HG03064 (cell line): ENCODE measurements around the gene PYM1.

Experiments used
- ATAC-seq: cut with Tn5 transposase; IDR thresholded peaks from one replicate; pipeline ENCODE4 v1.9.1; 2021; ENCODE audit warnings: low read depth; ENCODE audit not compliant: unreplicated experiment

PYM1 gene

DNA sequence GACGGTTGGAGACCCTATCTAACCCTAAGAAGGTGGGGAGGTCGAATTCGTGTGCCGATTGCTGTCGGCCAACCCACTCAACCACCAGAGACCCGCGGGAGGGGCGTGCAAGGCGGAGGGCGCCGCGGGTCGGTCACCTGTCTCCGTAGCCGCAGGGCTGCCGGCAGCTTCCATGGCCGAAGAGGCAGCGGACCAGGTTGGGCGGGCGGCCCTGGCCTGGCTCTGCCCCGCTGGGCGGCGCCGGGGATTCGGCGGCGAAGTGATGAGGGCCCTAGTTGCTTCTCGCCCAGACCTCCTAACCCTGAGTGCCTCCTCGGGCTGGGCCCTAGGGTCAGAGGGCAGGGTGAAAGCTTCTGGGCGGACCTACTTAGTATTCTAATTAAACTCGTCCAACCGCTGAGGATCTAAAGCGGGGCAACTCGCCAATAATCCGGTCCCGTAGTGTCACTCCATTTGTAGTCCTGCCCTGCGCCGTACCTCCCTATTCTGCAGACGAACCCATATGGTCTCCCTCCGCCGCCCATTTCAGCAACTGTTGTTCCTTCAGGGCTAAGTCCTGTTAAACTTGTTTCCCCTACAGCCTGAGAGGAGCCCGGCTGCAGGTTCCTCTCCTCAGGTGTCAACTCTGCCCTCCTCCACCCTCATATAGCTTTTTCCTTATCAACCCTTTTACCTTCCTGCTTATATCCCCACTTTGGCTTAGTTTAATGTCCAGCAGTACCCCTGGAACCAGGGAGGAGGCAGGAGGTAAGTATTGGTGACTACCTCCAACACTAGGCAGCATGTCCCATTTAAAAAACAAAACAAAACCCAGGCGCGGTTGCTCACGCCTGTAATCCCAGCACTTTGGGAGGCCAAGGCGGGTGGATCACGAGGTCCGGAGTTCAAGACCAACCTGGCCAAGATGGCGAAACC is at the start of gene PYM1:
Gene PYM1 (minus strand): TSS at position 307 of the 915 bp plus-strand sequence. CDS start 133 bp downstream, at position 174.
- no peak for ATAC-seq

- peak; percentile 11 for ATAC-seq
Observed at GRCh38 chr12:55974308-55974730, 46.6 kb upstream of the PYM1 start.

GRCh38 chr12:55973599-55974307 is 46.1 kb upstream of the PYM1 start, which contains the start of gene RAB5B:
Gene RAB5B, plus strand, starts transcription at chr12:55974078. Its CDS starts 12,883 bp downstream, at chr12:55986961.
- ATAC-seq: peak; percentile 96

GRCh38 chr12:55972911-55973598 is 45.4 kb upstream of the PYM1 start:
- no peak for ATAC-seq

GRCh38 chr12:55972456-55972855 is 44.8 kb upstream of the PYM1 start:
- ATAC-seq: no peak

- ATAC-seq: no peak
Observed at GRCh38 chr12:55972042-55972441, 44.3 kb upstream of the PYM1 start.

- ATAC-seq: no peak
Observed at GRCh38 chr12:55970775-55971174, 43.1 kb upstream of the PYM1 start.

DNA sequence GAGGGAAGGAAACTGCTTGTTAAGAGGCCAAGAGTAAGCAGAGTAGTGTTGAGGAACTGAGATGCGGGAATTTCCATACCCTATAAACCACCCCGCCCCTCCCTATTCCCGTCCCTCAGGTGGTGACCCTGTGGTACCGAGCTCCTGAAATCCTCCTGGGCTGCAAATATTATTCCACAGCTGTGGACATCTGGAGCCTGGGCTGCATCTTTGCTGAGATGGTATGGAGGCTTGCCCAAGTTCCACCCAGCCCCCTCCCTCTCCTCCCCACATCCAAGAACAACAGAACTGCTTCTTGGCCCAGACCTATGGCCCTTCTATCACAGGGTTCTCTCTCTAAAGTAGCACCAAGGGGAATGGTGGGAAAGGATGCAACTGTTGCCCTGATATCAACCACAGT is 41.7 kb upstream of the PYM1 start:
- no peak for ATAC-seq

- peak; percentile 90 for ATAC-seq
Observed at GRCh38 chr12:55966408-55967281, 39.0 kb upstream of the PYM1 start, which contains the start of gene CDK2. Gene CDK2, plus strand, starts transcription at chr12:55966830. Its CDS starts 179 bp downstream, at chr12:55967009.

- ATAC-seq: no peak
Observed at GRCh38 chr12:55965941-55966407, 38.3 kb upstream of the PYM1 start, which contains the start of gene PMEL. Gene PMEL, minus strand, starts transcription at chr12:55966042. Its CDS starts 31 bp downstream, at chr12:55966011.

GRCh38 chr12:55965240-55965639 is 37.5 kb upstream of the PYM1 start:
- no peak for ATAC-seq

DNA sequence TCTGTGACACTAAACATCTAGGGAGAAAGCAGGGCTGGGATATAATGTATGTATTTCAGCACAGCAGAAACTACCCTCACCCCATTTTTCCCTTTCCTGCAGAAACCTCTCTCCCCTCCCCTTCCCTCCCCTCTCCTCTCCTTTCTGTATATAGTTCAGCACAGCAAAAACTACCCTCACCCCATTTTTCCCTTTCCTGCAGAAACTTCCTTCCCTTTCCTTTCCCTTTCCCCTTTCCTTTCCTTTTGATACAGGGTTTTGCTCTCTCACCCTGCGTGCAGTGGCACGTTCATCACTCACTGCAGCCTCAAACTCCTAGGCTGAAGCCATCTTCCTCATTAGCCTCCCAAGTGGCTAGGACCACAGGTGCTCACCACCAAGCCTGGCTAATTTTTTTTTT is 36.1 kb upstream of the PYM1 start:
- no peak for ATAC-seq

DNA sequence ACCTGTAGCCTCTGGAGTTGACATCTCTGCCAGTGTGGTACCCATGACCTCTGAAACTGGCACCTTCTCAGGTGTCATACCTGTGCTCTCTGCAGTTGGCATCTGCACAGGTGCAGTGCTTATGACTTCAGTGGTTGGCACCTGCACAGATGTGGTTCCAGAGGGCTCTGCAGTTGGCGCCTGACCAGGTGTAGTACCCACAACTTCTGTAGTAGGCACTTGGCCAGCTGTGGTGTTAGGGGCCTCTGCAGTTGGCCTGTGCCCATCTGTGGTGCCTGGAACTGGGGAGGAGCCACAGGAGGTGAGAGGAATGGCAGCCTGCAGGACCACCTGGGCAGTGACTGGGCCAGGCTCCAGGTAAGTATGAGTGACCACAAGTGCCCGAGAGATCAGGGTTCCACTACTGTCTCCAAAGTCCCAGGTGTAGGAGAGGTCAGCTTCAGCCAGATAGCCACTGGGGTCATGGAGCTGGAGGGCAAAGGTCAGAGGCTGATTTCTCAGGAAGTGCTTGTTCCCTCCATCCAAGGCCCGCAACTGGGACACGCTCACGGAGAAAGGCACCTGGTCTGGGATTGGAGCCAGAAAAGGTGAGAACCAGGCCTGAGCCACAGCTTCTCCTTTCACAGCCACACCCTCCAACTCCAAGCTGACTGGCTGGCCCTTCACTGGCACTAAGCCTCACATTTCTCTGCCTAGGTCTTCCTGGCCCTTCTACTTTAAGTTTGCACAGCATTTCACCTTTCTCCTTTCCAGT is 29.6 kb upstream of the PYM1 start:
- ATAC-seq: no peak

GRCh38 chr12:55955800-55956508 is 28.3 kb upstream of the PYM1 start:
- ATAC-seq: no peak

DNA sequence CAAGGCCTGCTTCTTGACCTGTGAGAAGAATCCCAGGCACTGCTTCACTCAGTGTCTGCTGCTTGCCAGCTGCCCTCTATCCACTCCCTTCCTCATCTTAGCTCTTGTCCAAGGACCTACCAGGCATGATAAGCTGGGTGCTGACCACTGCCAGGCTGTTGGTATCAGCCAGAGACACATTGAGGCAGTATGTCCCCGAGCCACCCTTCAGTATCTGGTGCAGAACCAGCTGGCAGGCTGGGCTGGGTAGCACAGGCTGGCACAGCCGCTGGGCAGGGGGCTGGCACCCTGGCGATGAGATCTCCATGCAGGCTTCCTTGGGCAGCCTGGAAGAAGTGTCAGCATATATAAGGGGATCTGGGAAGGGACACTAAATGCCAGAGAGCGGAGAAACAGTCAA is 27.6 kb upstream of the PYM1 start:
- ATAC-seq: no peak

DNA sequence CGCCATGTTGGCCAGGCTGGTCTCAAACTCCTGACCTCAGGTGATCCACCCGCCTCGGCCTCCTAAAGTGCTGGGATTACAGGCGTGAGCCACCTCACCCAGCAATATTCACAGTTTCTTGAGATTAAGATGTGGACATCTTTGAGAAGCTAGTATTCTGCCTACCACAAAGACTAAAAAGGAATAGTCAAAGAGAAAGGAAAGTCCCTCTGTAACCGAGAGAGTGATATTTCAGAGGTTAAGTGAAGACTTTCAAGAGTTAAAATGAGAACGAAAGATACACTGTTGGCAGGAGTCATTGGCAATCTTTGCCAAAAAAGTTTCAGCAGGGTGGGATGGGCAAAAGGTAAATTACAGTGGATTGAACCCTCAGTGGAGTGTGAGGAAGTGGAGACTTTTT is 18.9 kb upstream of the PYM1 start:
- ATAC-seq: no peak

- ATAC-seq: no peak
Observed at GRCh38 chr12:55942577-55943136, 15.0 kb upstream of the PYM1 start.

GRCh38 chr12:55942055-55942454 is 14.4 kb upstream of the PYM1 start:
- no peak for ATAC-seq
